Posterior vena cava (tissue), 2 donors: Measurements from ENCODE around the gene ZNF23. TPM values are rescaled to one million over a fixed set of nuclear protein-coding genes. Genes with fewer than 3 reads are reported as not detected.

Experiments
- DNase-seq: peaks from one replicate; pipeline ENCODE4 v3.0.0-alpha.2; 2020; ENCODE audit warnings: low spot score
- intact Hi-C, 2 donors: fragments of 100-400 bp; cut with DNase I; formaldehyde crosslinking; loops; one replicate each; pipeline versions ENCODE4 v1.14.1 to v1.14.2; 2022 to 2023
- total RNA-seq, 2 donors: library from RNA; stranded (reverse); fragmentation: NEBNext Ultra II Directional; extraction: Animal tissue kit (Norgen Biotek cat#: 25700); gene quantifications; one replicate each; pipeline ENCODE4 v1.2.1, GENCODE V29; 2021
- donor health status: DM: yes; HTN: yes; CAD: no.
- donor health status: DM: yes; HTN: yes; CAD: no.

Gene ZNF23
- total RNA-seq, 2 donors from 2014 or later, result 10.0 to 10.5 TPM

DNA sequence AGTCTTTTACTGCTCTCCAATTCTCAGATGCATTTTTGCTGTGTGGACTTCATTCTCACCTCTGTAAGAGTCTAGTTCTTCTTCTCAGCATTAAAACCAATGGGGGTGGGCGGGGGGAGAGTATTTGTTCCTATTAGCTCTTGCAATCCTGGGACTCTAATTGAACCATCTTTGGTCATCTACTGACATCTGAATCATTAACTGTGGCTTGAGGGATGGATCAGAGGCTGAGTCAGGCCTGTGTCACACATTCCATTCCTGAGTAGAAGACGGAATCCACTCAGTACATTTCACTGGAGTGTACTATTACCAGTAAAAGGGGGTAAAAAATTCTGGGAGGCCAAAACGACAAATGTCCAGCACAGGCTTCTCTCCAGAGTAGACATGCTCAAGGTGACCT is 12.8 kb upstream of the ZNF23 start:
- intact Hi-C loops, result no loop called here

DNA sequence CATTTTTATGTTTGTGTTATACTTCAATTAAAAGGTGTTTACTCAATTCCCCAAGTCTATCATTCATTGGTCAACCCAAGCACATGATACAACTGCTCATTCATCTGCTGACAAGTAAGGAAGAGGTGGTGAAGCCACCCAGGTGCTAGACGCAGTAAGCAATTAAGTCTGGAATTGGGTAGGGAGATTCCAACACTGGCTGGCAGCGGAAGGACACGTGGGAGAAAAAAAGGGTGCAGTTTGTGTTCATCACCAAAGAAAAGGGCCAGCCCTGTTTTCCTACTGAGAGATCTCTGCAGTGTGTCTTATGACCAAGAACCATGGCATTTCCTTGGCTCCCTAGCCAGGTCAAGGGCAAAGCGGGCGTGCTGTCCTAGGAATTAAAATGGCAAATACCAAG is 11.8 kb upstream of the ZNF23 start:
- no peak for DNase-seq
- intact Hi-C loops, result no loop called here

More for the DNA sequence above, 12.8 kb upstream of the ZNF23 start:
- DNase-seq, result no peak

DNA sequence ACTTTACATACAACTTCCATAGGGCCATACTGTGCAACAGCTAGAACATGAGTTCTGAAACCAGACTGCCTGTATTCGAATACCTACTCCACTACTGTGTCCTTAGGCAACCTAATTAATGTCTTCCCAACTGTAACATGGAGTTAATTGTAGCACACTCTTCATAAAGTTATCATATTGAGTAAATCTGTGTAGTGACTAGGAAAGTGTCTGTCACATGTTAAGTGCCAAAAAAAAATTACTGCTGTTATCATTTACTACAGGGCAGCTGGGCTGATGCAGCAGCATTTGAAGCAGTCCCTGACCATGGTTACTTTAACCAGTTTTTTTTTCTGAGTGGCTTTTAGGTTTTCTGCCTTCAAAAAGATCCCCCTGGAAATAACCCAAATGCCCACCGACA is 10.9 kb upstream of the ZNF23 start:
- intact Hi-C loops, result no loop called here
- no peak for DNase-seq

DNA sequence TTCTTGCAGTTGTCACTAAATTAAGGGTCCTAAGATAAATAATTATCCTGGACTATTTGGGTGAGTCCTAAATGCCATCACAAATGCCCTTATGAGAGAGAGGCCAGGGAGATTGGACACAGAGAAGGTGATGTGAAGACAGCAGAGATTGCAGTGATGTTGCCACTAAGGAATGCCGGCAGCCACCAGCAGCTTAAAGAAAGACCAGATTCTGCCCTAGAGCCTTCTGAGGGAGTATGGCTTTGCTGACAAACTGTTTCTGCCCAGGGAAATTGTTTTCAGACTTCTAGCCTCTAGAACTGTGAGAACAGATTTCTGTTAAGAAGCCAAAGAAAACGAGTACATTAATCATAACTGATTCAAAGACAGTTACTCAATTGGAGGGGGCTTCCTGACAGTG is 10.0 kb upstream of the ZNF23 start:
- no peak for DNase-seq
- intact Hi-C loops, result no loop called here

DNA sequence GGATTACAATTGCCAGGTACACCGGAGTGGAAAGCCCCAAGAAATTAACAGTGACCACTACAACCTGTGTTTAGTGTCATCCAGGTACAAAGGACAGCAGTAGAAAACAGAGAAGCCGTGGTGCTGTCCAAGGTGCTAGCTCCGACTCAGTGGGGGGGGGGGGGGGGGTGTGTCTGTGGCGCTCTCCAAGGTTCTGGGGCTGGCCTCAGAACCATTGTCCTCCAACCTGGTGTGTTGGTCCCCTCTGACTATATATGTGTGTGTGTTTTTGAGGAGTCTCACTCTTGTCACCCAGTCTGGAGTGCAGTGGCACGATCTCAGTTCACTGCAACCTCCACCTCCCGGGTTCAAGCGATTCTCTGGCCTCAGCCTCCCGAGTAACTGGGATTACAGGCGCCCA is 5.8 kb upstream of the ZNF23 start:
- intact Hi-C loops, result no loop called here
- no peak for DNase-seq

DNA sequence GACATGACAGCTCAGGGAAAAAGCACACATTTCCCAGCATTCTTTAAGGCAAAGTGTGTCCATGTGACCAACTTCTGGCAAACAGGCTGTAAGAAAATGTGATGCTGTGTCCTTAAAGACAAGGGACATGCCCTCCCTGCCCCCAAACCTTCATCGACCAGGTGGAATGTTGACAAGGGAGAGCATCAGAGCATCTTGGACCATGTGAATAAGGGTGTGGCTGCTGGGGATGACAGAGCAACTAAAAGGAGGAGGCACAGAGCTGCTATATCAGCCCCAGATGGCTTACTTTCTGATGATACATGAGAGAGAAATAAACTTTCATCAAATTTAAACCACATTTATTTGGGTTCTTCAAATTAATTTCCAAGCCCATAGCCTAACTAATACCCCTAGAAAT is 2.2 kb upstream of the ZNF23 start:
- no peak for DNase-seq
- intact Hi-C loops, result no loop called here

DNA sequence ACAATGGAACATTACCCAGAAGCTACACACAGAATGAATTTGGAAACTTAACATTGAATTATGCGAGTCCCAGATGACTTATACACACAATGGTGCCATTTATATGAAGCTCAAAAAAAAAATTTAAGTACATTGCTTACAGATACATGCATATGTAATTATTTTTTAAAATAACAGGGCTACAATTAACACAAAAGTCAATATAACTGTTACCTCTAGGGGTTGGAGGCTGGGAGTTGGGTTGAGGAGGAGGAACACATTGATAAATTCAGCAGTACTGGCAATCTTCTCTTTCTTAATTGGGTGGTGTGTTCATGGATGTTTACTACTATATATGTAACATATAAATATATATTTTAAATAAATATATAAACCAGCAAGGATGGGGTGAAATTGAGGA is 1.1 kb downstream of the ZNF23 start:
- intact Hi-C loops, result no loop called here

DNA sequence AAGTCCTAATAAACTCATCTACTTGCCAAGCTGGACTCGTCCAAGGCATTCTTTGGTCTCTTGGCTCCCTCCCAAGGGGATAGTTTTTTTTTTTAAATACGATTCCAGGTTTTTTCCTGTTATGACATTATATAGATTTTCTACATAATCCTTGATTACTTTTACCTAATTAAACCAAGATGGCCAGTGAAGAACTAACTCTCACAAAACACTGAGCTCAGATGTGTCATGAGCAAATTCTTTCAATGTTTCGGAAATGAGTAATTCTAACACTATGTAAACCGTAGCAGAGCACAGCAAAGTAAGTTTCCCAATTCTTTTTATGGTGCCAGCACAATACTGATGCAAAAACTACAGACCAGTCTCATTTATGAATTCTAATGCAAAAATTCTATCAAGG is 1.8 kb downstream of the ZNF23 start:
- intact Hi-C loops, result no loop called here
- no peak for DNase-seq

More for the DNA sequence above, 1.1 kb downstream of the ZNF23 start:
- DNase-seq, result no peak

DNA sequence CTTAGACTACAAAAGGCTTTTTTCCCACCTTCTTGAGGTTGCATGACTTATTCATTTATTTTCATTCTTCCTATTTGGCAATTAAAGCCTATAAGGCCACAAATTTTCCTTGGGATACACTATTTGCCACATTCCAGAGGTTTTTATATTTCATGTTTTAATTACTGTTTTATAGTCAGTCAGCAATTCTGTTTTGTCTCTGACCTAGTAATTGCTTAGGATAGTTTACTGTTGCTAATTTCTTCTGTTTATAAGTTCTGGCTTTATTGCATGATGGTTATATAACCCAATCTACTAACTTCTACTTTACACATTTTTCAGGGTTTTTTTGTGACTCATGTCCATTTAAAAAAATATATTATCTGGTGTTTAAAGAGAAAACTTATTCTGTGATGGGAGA is 2.5 kb downstream of the ZNF23 start:
- DNase-seq, result no peak
- intact Hi-C loops, result no loop called here

DNA sequence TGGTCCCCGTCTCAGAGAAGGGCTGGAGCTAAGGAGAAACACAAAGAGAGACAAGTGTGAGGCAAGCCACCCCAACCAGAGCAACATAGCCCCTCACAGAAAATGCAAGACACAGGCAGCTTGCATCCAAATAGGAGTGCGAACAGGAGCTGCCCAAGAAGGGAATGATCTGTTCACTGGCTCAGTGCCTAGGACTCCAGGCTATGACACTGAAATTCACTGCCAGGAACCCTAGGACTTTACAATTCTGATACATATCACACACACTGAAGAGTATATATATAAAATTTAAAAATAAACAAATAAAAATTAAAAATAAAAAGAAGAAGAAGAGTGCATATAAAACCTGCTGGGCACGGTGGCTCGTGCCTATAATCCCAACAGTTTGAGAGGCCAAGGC is 5.2 kb downstream of the ZNF23 start:
- intact Hi-C loops, result no loop called here
- DNase-seq, result no peak

DNA sequence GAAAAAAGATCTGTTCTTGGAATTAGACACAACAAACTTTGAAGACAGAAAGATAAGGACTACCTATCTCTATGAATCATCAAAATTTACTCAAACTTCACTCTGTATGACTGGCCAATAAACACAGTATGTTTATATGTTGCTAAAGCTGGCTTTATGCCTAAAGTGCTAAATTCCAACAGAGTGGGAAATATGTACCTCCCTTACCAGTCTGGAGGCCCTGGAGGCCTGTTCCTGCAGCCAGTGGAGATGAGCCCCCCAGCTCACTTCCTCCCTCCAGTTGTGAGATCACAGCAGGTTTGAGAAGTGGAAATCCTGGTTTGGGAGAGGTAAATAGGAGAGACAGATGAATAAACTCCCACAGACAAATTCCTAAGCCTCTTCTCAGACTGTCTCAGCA is 9.0 kb downstream of the ZNF23 start:
- intact Hi-C loops, result no loop called here
- no peak for DNase-seq

DNA sequence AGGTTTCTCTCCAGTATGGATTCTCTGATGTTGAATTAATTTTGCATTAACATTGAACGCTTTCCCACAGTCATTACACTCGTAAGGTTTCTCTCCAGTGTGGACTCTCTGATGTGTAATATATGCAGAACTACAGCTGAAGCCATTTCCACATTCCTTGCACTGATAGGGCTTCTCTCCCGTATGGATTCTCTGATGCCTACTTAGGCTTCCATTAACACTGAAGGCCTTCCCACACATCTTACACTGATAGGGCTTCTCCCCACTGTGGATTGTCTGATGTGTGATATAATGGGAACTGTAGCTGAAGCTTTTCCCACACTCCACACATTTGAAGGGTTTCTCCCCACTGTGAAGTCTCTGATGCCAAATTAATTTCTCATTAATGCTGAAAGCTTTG is 13.0 kb downstream of the ZNF23 start:
- intact Hi-C loops, result no loop called here
- no peak for DNase-seq

DNA sequence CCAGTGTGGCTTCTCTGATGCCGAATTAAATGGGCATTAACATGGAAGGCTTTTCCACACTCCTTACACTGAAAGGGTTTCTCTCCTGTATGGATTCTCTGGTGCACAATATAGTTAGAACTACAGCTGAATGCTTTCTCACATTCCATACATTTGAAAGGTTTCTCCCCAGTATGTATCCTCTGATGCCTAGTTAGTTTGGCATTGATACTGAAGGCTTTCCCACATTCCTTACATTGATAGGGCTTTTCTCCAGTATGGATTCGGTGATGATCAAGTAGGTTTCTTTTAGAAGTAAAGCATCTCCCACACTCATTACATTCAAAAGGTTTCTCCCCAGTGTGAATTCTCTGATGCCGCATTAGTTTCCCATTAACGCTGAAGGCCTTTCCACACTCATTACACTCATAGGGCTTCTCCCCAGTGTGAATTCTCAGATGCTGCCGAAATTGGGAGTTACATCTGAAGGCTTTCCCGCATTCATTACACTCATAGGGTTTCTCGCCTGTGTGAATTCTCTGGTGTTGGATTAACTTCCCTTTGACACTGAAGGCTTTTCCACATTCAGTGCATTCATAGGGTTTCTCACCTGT is 13.7 kb downstream of the ZNF23 start:
- DNase-seq, result no peak
- intact Hi-C loops, result no loop called here

DNA sequence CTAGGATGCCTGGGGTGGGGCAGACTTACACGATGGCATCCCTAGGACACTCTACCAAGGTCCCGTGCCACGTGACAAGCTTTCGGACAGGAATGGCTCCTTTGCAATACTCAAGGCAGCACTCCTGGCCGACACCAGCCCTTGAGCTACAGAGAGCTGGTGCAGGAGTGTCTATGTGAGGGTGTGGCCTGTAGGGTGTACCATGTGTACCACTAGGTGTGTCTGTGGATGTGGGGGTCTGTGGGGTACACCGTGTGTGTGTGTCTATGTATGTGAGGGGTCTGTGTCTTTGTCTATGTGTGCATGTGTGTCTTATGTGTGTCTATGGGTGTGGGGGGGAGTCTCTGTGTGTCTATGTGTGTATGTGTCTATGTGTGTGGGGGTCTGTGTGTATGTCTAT is 18.3 kb downstream of the ZNF23 start:
- peak; percentile 40 for DNase-seq
- intact Hi-C loops, result no loop called here

DNA sequence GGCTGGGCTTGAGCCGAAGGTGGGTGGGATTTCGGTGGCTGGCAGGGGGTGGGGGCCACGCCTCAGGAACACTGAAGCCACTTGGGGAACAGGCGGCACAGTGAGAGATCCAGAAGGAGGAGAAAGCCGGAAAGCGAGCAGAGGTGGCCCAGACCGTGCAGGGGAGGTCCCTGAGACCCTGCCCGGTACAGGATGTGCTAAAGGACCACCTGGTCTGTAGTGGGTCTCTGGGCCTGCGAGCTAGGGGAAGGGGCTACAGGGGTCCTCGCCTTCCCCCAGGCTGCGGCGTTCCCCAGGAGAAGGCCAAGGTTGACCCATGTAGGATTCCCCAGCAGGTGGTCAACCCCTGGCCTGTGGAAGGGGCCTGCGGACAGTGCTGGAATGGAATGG is 20.0 kb downstream of the ZNF23 start, which contains the start of gene TLE7:
Gene TLE7 (minus strand): TSS at position 4 of the 390 bp plus-strand sequence. CDS start 8,730 bp downstream, outside the sequence.
- DNase-seq, result peak; percentile 72
- intact Hi-C loops, result no loop called here

DNA sequence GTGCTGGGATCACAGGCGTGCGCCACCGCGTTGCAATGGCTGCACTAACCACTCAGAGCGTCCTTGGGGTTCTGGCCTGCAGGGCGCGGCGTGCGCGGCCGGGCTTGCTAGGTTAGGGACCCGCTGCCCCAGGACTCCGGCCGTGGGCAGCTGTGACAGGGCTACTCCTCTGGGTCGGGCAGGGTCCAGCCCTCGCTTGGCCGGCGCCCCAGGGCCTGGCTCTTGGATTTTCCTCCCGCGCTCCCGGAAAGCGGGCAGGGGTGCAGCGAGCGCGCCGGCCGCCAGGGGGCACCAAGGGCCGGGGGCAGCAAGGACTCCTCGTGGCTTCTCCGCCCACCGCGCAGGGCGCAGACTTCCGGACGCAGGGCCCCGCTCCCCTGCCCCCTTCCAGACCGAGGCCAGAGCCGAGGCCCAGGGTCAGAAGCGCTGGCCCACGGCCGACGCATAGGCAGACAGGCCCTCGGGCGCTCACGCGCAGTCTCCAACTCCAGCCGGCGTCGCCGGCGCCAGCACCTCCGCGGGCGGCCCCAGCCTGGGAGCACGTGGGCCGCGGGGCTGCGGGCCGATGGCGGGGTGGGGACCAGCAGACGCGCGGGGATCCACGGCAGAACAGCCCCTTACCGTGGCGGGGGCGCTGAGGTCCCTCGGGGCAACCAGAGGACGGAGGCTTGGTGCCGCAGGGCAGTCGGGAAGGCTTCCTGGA is 20.5 kb downstream of the ZNF23 start:
- peak; percentile 71 for DNase-seq
- intact Hi-C loops, result no loop called here

DNA sequence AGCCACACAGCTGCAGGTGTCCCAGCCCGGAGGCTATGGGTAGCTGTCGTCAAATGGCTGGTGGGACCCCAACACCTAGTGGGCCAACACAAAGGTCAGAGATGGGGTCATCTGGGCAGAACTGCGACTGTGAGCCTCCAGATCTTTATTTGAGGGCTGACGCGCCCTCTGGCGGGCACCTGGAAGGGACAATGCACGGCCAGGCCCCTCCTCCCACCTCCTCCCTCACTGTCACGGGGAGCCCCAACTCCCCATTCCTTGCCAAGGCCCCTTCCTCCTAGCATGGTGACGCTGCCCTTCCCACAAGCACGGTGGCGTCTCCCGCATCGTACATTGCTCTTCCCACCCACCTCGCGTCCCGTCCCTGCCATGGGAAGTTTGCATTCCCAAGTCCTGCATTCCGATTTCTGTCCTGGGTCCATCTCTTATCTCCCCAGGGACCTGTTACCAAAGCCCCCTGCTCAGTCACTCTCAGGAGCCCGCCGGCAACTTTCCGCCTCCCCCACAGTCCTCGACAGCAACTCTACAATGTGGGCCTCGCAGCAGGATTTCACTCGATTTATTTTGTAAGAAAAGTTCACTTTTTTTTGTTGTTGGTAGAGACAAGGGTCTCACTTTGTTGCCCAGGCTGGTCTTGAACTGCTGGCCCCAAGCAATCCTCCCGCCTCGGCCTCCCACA is 21.2 kb downstream of the ZNF23 start:
- intact Hi-C loops, result no loop called here
- DNase-seq, result peak; percentile 61

DNA sequence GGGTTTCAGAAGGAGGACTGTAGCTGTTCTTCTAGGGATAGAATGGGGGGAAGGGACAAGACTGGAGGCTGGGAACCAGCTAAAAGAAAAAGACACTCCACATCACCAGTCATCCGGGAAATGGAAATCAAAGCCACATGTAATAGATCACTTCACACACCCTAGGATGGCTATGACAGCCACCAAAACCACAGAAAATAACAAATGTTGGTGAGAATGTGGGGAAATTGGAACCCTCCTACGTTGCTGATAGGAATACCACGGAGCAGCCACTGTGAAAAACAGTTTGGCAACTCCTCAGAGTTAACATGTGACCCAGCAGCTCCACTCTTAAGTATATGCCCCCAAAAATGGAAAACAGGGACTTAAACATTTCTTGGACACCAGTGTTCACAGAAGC is 22.5 kb downstream of the ZNF23 start:
- intact Hi-C loops, result no loop called here
- no peak for DNase-seq

DNA sequence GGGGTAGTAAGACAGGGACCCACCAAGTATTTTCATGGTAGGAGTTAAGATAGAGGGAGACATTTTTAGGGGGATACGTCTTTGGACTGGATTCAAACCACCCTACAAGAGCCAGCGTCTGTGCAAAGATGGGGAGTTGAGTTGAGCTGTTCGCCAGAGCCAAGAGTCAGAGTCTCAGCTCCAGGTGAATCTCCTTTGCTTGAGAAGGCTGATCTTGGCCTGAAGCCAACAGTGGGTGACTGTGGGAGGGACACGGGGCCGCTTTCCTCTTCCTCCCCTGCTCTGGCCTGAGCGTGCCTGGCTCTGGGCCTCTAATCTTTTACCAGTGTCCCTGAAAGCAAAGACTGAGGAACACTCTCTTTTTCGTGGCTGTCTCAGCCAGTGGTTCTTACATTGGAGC is 25.6 kb downstream of the ZNF23 start:
- intact Hi-C loops, result no loop called here
- DNase-seq, result peak; percentile 65

DNA sequence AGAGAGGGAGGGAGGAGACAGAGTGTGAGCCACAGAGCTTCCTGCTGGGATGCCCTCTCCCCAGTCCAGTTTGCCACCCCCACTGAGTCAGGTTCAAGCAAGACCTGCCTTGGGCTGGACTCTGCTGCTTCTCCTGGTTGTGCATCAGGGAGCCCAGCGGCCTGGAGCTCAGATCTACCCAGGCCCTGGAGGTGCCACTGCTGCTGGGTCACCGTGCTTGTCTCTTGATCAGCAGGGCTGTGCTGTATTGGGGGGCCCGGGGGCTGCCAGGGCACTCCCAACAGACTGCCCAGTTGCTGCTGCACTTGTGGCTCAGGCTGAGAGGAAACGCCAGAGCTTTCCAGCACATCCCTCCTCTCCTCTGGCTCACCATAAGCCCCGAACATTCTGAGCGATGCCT is 29.1 kb downstream of the ZNF23 start:
- peak; percentile 45 for DNase-seq
- intact Hi-C loops, result no loop called here

DNA sequence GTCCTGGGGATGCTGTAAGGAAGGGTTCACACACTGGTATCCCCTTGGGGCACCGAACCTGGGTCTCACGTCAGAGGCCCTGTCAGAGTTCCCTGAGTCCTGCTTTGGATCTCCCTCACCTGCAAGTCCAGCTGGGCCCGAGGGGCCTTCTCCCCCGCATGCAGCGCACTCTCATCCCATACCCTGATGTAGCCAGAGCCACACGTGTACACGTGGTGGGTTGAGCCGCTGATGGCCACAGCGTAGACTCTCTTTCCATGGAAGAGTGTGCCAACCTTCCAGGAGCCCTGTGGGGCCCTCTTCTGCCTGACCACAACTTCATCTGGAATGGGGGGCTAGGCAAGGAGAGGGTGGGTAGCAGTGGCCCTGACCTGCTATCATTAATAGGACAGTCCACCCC is 30.1 kb downstream of the ZNF23 start:
- DNase-seq, result peak; percentile 51
- intact Hi-C loops, result no loop called here
